HUES6 (cell line): ENCODE data around the gene LIME1.
A peak's percentile ranks its signal among the peaks of the same experiment; 100 is the strongest.

ENCODE experiments used
- H3K27ac ChIP-seq: 2 replicates; pipeline ENCODE4 v1.7.0; 2013; ENCODE audit warnings: low read depth, mild to moderate bottlenecking, low read length, inconsistent platforms
- H3K27me3 ChIP-seq: 2 replicates; pipeline ENCODE4 v1.6.1; 2013; ENCODE audit warnings: low read length; ENCODE audit not compliant: control insufficient read depth, insufficient read depth
- H3K36me3 ChIP-seq: 2 replicates; pipeline ENCODE4 v1.6.1; 2013; ENCODE audit warnings: low read length; ENCODE audit not compliant: control insufficient read depth, insufficient read depth
- H3K4me1 ChIP-seq: 2 replicates; pipeline ENCODE4 v1.6.1; 2013; ENCODE audit warnings: low read length; ENCODE audit not compliant: control insufficient read depth, insufficient read depth
- H3K4me3 ChIP-seq: 2 replicates; pipeline ENCODE4 v1.5.1; 2013; ENCODE audit warnings: low read depth, low read length
- H3K9ac ChIP-seq: one replicate; pipeline ENCODE4 v1.6.1; 2013; ENCODE audit warnings: mild to moderate bottlenecking, low read length
- H3K9me3 ChIP-seq: 2 replicates; pipeline ENCODE4 v1.6.1; 2013; ENCODE audit warnings: low read depth, low read length; ENCODE audit not compliant: control insufficient read depth, insufficient read depth

The LIME1 gene

DNA sequence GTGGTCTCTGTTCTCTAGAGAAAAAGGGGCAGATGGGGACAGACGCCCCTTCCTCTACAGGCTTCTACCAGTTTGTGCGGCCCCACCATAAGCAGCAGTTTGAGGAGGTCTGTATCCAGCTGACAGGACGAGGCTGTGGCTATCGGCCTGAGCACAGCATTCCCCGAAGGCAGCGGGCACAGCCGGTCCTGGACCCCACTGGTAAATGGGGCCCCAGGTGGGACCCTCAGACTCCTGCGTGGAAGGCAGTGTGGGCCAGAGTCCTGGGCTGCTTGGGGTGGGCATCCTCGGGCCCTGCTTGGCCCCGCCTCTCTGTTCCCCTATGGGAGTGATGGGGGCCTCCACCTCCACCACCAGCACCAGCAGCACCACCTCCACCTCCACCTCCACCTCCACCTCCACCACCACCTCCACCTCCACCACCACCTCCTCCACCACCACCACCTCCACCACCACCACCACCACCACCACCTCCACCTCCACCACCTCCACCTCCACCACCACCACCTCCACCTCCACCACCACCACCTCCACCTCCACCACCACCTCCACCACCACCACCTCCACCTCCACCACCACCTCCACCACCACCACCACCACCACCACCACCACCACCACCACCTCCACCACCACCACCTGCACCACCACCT, 43.3 kb upstream of the LIME1 start:
- H3K4me1 ChIP-seq: peaks cover 17% of the 10 kb centered on the region
- H3K27me3 ChIP-seq: no peaks in the 10 kb centered on the region
- no peak overlapping the region for H3K27ac ChIP-seq
- peaks cover 10% of the 10 kb centered on the region for H3K36me3 ChIP-seq
- H3K9me3 ChIP-seq: no peaks in the 10 kb centered on the region
- H3K4me3 ChIP-seq: no peak overlapping the region
- H3K9ac ChIP-seq: no peak overlapping the region

DNA sequence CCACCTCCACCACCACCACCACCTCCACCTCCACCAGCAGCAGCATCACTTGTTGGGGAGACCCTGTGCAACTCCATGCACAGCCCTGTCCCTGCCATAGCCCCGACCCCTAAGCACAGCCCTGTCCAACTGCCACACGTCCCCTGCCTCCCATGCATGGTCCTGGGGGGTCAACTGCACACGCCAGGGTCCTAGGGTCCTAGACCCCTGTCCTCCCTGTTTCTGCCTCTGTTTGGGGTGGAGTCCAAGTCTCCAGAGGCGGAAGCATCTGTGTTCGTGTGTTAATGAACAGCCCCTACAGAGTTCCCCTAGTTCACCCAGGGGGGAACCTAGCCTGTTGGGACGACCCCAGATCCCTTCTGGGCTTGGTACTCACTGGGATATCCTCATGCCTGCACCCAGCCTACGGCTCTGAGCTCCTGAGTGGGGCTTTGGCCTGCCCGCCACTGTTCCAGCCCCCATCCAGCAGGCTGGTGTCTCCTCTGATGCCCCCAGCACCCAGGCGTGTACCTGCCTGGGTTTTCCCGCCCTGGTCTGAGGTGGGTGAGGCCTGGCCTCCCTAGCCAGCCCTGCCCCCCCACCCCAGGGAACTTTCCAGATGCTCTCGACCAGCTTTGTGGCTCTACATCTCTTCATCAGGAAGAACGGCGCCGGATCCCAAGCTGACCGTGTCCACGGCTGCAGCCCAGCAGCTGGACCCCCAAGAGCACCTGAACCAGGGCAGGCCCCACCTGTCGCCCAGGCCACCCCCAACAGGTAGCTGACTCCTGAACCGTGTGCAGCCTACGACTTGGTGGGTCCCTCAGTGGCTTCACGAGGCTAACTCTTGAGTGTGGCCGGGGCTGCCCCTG, 42.5 kb upstream of the LIME1 start:
- Histone ChIP-seq H3K9ac (no peak overlapping the region), H3K36me3 (peaks cover 10% of the 10 kb centered on the region), H3K4me3 (no peak overlapping the region), H3K4me1 (peaks cover 21% of the 10 kb centered on the region), H3K9me3 (no peaks in the 10 kb centered on the region), H3K27me3 (no peaks in the 10 kb centered on the region), H3K27ac (no peak overlapping the region)

GRCh38 chr20:63694584-63695423, 41.7 kb upstream of the LIME1 start:
- H3K27me3 ChIP-seq: no peaks in the 10 kb centered on the region
- peaks cover 29% of the 10 kb centered on the region for H3K4me1 ChIP-seq
- H3K36me3 ChIP-seq: peaks cover 10% of the 10 kb centered on the region
- H3K27ac ChIP-seq: no peak overlapping the region
- H3K4me3 ChIP-seq: no peak overlapping the region
- H3K9ac ChIP-seq: no peak overlapping the region
- H3K9me3 ChIP-seq: no peaks in the 10 kb centered on the region

- Histone ChIP-seq H3K27ac (no peak overlapping the region), H3K9ac (no peak overlapping the region), H3K4me3 (peak overlapping the region; percentile 66; the same call in 1 of the 2 replicates)
Measured at GRCh38 chr20:63695424-63696305, 40.8 kb upstream of the LIME1 start.

GRCh38 chr20:63696306-63696627, 40.2 kb upstream of the LIME1 start:
- H3K4me1 ChIP-seq: peaks cover 32% of the 10 kb centered on the region
- no peaks in the 10 kb centered on the region for H3K9me3 ChIP-seq
- H3K4me3 ChIP-seq: peak overlapping the region; percentile 66
- H3K9ac ChIP-seq: peak overlapping the region; percentile 56
- no peaks in the 10 kb centered on the region for H3K27me3 ChIP-seq
- H3K27ac ChIP-seq: no peak overlapping the region
- peaks cover 7% of the 10 kb centered on the region for H3K36me3 ChIP-seq

More at GRCh38 chr20:63695424-63696305, 40.8 kb upstream of the LIME1 start:
- H3K27me3 ChIP-seq: no peaks in the 10 kb centered on the region
- H3K9me3 ChIP-seq: no peaks in the 10 kb centered on the region
- H3K4me1 ChIP-seq: peaks cover 32% of the 10 kb centered on the region
- H3K36me3 ChIP-seq: peaks cover 7% of the 10 kb centered on the region

DNA sequence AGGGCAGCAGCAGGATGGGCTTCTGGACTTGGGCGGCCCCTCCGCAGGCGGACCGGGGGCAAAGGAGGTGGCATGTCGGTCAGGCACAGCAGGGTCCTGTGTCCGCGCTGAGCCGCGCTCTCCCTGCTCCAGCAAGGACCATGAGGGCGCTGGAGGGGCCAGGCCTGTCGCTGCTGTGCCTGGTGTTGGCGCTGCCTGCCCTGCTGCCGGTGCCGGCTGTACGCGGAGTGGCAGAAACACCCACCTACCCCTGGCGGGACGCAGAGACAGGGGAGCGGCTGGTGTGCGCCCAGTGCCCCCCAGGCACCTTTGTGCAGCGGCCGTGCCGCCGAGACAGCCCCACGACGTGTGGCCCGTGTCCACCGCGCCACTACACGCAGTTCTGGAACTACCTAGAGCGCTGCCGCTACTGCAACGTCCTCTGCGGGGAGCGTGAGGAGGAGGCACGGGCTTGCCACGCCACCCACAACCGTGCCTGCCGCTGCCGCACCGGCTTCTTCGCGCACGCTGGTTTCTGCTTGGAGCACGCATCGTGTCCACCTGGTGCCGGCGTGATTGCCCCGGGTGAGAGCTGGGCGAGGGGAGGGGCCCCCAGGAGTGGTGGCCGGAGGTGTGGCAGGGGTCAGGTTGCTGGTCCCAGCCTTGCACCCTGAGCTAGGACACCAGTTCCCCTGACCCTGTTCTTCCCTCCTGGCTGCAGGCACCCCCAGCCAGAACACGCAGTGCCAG, 39.7 kb upstream of the LIME1 start, which contains the start of gene TNFRSF6B:
Gene TNFRSF6B, plus strand, starts transcription at position 25 of the 729 bp plus-strand sequence. Its CDS starts 116 bp downstream, at position 141.
- no peak within 1 kb of the TSS for H3K27ac ChIP-seq
- H3K4me3 ChIP-seq: peak within 1 kb of the TSS; percentile 66
- peaks cover 4% of the 10 kb centered on the region for H3K36me3 ChIP-seq
- no peaks in the 10 kb centered on the region for H3K9me3 ChIP-seq
- H3K9ac ChIP-seq: peak within 1 kb of the TSS; percentile 56
- peaks cover 32% of the 10 kb centered on the region for H3K4me1 ChIP-seq
- H3K27me3 ChIP-seq: no peaks in the 10 kb centered on the region

DNA sequence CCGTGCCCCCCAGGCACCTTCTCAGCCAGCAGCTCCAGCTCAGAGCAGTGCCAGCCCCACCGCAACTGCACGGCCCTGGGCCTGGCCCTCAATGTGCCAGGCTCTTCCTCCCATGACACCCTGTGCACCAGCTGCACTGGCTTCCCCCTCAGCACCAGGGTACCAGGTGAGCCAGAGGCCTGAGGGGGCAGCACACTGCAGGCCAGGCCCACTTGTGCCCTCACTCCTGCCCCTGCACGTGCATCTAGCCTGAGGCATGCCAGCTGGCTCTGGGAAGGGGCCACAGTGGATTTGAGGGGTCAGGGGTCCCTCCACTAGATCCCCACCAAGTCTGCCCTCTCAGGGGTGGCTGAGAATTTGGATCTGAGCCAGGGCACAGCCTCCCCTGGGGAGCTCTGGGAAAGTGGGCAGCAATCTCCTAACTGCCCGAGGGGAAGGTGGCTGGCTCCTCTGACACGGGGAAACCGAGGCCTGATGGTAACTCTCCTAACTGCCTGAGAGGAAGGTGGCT, 39.1 kb upstream of the LIME1 start:
- Histone ChIP-seq H3K4me1 (peaks cover 32% of the 10 kb centered on the region), H3K9ac (peak overlapping the region; percentile 56)

DNA sequence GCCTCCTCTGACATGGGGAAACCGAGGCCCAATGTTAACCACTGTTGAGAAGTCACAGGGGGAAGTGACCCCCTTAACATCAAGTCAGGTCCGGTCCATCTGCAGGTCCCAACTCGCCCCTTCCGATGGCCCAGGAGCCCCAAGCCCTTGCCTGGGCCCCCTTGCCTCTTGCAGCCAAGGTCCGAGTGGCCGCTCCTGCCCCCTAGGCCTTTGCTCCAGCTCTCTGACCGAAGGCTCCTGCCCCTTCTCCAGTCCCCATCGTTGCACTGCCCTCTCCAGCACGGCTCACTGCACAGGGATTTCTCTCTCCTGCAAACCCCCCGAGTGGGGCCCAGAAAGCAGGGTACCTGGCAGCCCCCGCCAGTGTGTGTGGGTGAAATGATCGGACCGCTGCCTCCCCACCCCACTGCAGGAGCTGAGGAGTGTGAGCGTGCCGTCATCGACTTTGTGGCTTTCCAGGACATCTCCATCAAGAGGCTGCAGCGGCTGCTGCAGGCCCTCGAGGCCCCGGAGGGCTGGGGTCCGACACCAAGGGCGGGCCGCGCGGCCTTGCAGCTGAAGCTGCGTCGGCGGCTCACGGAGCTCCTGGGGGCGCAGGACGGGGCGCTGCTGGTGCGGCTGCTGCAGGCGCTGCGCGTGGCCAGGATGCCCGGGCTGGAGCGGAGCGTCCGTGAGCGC, 38.5 kb upstream of the LIME1 start:
- no peak overlapping the region for H3K27ac ChIP-seq
- peaks cover 32% of the 10 kb centered on the region for H3K4me1 ChIP-seq
- H3K36me3 ChIP-seq: peaks cover 4% of the 10 kb centered on the region
- H3K9me3 ChIP-seq: no peaks in the 10 kb centered on the region
- no peak overlapping the region for H3K4me3 ChIP-seq
- H3K9ac ChIP-seq: no peak overlapping the region
- no peaks in the 10 kb centered on the region for H3K27me3 ChIP-seq

More for the DNA sequence above, 39.1 kb upstream of the LIME1 start:
- H3K27ac ChIP-seq: no peak overlapping the region
- H3K36me3 ChIP-seq: peaks cover 4% of the 10 kb centered on the region
- H3K4me3 ChIP-seq: peak overlapping the region; percentile 66
- no peaks in the 10 kb centered on the region for H3K27me3 ChIP-seq
- H3K9me3 ChIP-seq: no peaks in the 10 kb centered on the region

GRCh38 chr20:63698739-63699465, 37.6 kb upstream of the LIME1 start:
- Histone ChIP-seq H3K36me3 (peaks cover 7% of the 10 kb centered on the region; the same call in 1 of the 2 replicates), H3K4me3 (no peak overlapping the region), H3K27ac (peak overlapping the region; percentile 68; the same call in 1 of the 2 replicates), H3K27me3 (no peaks in the 10 kb centered on the region), H3K9ac (peak overlapping the region; percentile 25), H3K9me3 (no peaks in the 10 kb centered on the region), H3K4me1 (peaks cover 32% of the 10 kb centered on the region)
